GM12891 (cell line): ENCODE results near the gene CDH7.

Experiments used
- DNase-seq: peaks from one replicate; pipeline ENCODE4 v3.0.0; 2011; ENCODE audit warnings: low spot score; ENCODE audit not compliant: insufficient read length
- FAIRE-seq: peaks from 2 replicates; lab custom pipeline; 2011; peaks lifted over from hg19 to GRCh38; lab: Jason Lieb, UNC
- PAX5 ChIP-seq: IDR thresholded peaks from 2 replicates; pipeline ENCODE4 v1.6.1; 2011; ENCODE audit warnings: low read length, moderate library complexity, mild to moderate bottlenecking; ENCODE audit not compliant: insufficient read depth, severe bottlenecking
- POLR2A ChIP-seq: IDR thresholded peaks from 2 replicates; pipeline ENCODE4 v1.6.1; 2011; ENCODE audit warnings: low read depth, low read length, control low read depth
- POLR2AphosphoS5 ChIP-seq: IDR thresholded peaks from 2 replicates; pipeline ENCODE4 v1.6.1; 2011; ENCODE audit warnings: low read depth, low read length, control low read depth
- POU2F2 ChIP-seq: IDR thresholded peaks from 2 replicates; pipeline ENCODE4 v1.6.1; 2011; ENCODE audit warnings: low read depth, mild to moderate bottlenecking, control low read depth, low read length, moderate library complexity
- SPI1 ChIP-seq: IDR thresholded peaks from 2 replicates; pipeline ENCODE4 v1.6.1; 2011; ENCODE audit warnings: low read depth, low read length, control low read depth
- TAF1 ChIP-seq: IDR thresholded peaks from 2 replicates; pipeline ENCODE4 v1.6.1; 2011; ENCODE audit warnings: low read depth, low read length, control low read depth

The CDH7 gene

GRCh38 chr18:65762556-65762955 is 11.7 kb downstream of the CDH7 start:
- no peak for TF ChIP-seq TAF1
- TF ChIP-seq POLR2AphosphoS5, result no peak
- no peak for TF ChIP-seq SPI1
- TF ChIP-seq POU2F2, result no peak
- no peak for TF ChIP-seq POLR2A
- no peak for TF ChIP-seq PAX5
- FAIRE-seq, result no peak

DNA sequence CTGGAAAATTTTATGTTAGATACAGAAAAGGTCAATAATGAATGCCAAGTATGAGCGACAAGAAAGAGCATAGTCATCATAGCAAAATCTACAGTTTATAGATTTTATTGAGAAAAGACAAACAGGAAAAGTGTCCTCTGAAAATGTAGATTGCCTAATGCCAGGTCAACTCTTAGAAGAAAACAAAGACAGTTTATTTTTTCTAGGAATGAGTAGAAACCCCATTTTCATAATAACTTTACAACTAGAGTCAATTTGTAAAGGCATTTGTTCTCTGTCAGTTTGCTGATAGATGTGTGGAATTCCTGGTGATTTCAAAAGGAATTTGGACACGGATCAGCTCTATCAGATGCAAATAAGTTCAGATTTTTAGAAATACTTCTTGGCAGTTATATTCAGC is 16.6 kb downstream of the CDH7 start:
- DNase-seq (no peak), FAIRE-seq (no peak)
- TF ChIP-seq PAX5, result no peak
- TF ChIP-seq SPI1, result no peak
- TF ChIP-seq POLR2A, result no peak
- TF ChIP-seq POU2F2, result no peak
- no peak for TF ChIP-seq TAF1
- TF ChIP-seq POLR2AphosphoS5, result no peak

More at GRCh38 chr18:65762556-65762955, 11.7 kb downstream of the CDH7 start:
- no peak for DNase-seq

DNA sequence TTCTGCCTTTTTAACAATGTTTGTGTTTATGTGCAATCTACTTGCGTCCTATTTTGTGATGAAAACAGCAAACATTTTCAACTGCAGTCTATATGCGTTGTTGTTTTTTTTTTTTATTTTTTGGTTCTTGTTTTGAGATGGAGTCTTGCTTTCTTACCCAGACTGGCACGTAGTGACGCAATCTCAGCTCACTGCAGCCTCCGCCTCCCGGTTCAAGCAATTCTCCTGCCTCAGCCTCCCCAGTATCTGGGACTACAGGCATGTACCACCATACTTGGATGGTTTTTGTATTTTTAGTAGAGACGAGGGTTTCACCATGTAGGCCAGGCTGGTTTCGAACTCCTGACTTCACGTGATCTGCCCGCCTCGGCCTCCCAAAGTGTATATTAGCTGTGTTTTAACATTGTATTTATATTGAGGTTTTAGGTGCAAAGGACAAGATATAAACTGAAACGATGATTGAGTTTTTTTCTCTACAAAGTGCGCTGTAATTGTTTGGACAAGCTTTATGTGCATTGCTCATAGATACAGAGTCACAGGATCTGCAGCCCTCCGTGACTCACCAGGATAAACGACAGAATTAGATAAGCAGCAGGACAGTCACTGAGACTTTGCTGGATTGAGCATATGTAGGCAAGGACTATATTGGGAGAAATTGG is 17.4 kb downstream of the CDH7 start:
- FAIRE-seq (no peak), DNase-seq (no peak)
- TF ChIP-seq POU2F2 (no peak), PAX5 (no peak), TAF1 (no peak), POLR2AphosphoS5 (no peak), POLR2A (no peak), SPI1 (no peak)

- FAIRE-seq, result no peak
- no peak for DNase-seq
- no peak for TF ChIP-seq PAX5
- no peak for TF ChIP-seq TAF1
- TF ChIP-seq POLR2A, result no peak
- TF ChIP-seq POU2F2, result no peak
- no peak for TF ChIP-seq SPI1
- TF ChIP-seq POLR2AphosphoS5, result no peak
Measured at GRCh38 chr18:65769652-65770051, 18.8 kb downstream of the CDH7 start.

DNA sequence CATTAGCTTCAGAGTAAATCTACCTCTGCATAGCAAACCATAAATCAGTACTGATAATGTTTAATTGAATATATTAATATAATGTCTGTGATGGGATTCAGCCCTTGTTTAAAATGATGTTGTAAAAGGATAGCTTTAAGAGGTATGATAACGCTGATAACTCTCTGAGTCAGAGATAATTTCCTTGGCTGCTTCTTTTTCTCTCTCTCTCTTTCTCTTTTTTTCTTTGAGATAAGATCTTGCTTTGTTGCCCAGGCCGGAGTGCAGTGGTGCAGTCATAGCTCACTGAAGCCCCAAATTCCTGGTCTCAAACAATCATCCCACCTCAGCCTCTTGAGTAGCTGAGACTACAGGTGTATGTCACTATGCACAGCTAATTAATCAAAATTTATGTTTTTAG is 35.7 kb downstream of the CDH7 start:
- DNase-seq, result no peak
- no peak for FAIRE-seq
- no peak for TF ChIP-seq POLR2AphosphoS5
- no peak for TF ChIP-seq TAF1
- no peak for TF ChIP-seq POLR2A
- no peak for TF ChIP-seq SPI1
- no peak for TF ChIP-seq POU2F2
- no peak for TF ChIP-seq PAX5

- TF ChIP-seq POLR2AphosphoS5 (no peak), POLR2A (no peak), POU2F2 (no peak), SPI1 (no peak), TAF1 (no peak), PAX5 (no peak)
- DNase-seq (no peak), FAIRE-seq (no peak)
Measured at GRCh38 chr18:65788373-65788772, 37.6 kb downstream of the CDH7 start.

- FAIRE-seq (no peak), DNase-seq (no peak)
Measured at GRCh38 chr18:65790604-65791003, 39.8 kb downstream of the CDH7 start.

DNA sequence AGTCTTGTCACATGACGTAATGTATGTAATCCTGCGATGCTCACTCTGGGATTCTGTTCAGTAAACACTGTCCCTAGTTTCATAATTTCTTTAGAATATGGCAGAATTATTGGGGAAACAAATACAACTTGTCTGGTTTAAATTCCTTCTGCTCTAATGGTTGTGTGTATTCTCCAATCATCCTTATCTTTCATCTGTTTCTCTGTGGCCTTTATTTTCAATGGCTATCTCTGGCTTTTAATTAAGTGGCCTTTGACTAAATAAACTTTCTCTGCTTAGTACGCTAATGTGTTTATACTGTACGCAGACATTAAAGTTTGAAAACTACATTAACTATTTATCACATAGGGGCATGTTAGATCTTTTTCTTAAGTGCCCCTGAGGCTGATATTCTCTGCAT is 40.9 kb downstream of the CDH7 start:
- no peak for TF ChIP-seq POU2F2
- no peak for TF ChIP-seq POLR2A
- TF ChIP-seq SPI1, result no peak
- no peak for TF ChIP-seq TAF1
- no peak for TF ChIP-seq POLR2AphosphoS5
- no peak for TF ChIP-seq PAX5
- DNase-seq (no peak), FAIRE-seq (no peak)

More at GRCh38 chr18:65790604-65791003, 39.8 kb downstream of the CDH7 start:
- TF ChIP-seq POLR2A (no peak), POU2F2 (no peak), TAF1 (no peak), PAX5 (no peak), POLR2AphosphoS5 (no peak), SPI1 (no peak)

DNA sequence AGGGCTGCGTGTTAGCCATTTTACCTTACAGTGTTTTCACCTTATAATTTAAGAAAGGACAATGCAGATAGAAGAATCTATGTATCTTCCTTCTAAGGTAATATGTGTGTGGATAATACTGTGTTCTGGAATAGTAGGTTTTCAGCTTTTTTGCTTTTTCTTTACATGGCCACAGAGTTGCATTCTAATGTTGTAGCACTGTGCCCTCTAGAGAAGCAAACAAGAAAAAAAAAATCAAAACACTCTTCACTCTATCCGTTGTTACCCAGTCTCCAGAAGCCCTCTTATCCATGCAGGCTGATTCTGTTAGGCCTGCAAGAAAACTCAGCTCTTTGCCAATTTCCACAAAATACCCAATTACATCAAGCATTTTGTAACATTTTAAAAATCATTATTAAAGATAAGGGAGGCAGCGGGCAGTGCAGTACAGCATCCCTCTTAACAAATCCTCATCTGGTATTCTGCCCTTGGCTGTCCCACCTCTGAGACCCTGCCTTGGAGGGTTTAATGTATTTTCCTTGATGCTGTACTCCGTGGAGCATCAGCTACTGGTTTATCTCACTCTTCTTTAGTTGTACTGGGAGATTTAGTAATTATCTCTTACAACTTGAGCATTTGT is 41.8 kb downstream of the CDH7 start:
- no peak for TF ChIP-seq PAX5
- no peak for TF ChIP-seq POLR2AphosphoS5
- TF ChIP-seq TAF1, result no peak
- FAIRE-seq (no peak), DNase-seq (no peak)
